A549 (cell line): ENCODE measurements around the gene TEX261. TPM values are rescaled to one million over a fixed set of nuclear protein-coding genes. Genes with fewer than 3 reads are reported as not detected.

Experiments used
- ATAC-seq, 2 experiments: fragments of 200-7000 bp in 1 of 2; fragments of >200 bp in 1 of 2; cut with Nextera tagmentation in 1 of 2; cut with Tn5 transposase in 1 of 2; 3 replicates each; pipeline versions ENCODE4 v1.8.0 to v1.9.1; 2018 to 2020; ENCODE audit warnings: mild to moderate bottlenecking in 1 of 2, moderate library complexity in 1 of 2
- CTCF ChIA-PET: fragments of 300-600 bp; sonication (Branson Sonifier 250); formaldehyde crosslinking; extraction: SDS; loops from one replicate; lab custom pipeline; 2021; ENCODE audit warnings: antibody characterized with exemption, inconsistent platforms; lab: Yijun Ruan, JAX
- POLR2A ChIA-PET: fragments of 350-600 bp; formaldehyde crosslinking; extraction: SDS; loops from one replicate; lab custom pipeline; 2021; ENCODE audit warnings: antibody characterized with exemption, inconsistent platforms; lab: Yijun Ruan, JAX
- DNase-seq, 2 experiments: peaks; one replicate each; pipeline versions ENCODE4 v3.0.0 to v3.0.0-alpha.2; 2011 to 2016; ENCODE audit warnings: low read depth in 1 of 2, low spot score in 1 of 2
- FAIRE-seq: peaks from 2 replicates; lab custom pipeline; 2011; peaks lifted over from hg19 to GRCh38; lab: Jason Lieb, UNC
- H3K27ac ChIP-seq, 2 experiments: fragments of >200 bp; sonication (Bioruptor Twin); formaldehyde crosslinking; 3 replicates each; pipeline ENCODE4 v1.5.1; 2016 to 2017
- H3K4me1 ChIP-seq: fragments of >200 bp; sonication (Bioruptor Twin); formaldehyde crosslinking; 3 replicates; pipeline ENCODE4 v1.6.1; 2016
- H3K4me2 ChIP-seq: fragments of >200 bp; sonication (Bioruptor Twin); formaldehyde crosslinking; 3 replicates; pipeline ENCODE4 v1.6.1; 2016
- H3K4me3 ChIP-seq: fragments of >200 bp; sonication (Bioruptor Twin); formaldehyde crosslinking; 3 replicates; pipeline ENCODE4 v1.5.1; 2016
- H3K9me3 ChIP-seq: fragments of >200 bp; sonication (Bioruptor Twin); formaldehyde crosslinking; 3 replicates; pipeline ENCODE4 v1.6.1; 2016
- BCL3 ChIP-seq: fragments of >200 bp; sonication (Bioruptor Twin); formaldehyde crosslinking; IDR thresholded peaks from 3 replicates; pipeline ENCODE4 v1.6.1; 2016
- CTCF ChIP-seq: fragments of >200 bp; sonication (Bioruptor Twin); formaldehyde crosslinking; IDR thresholded peaks from 3 replicates; pipeline ENCODE4 v1.5.1; 2016
- EHMT2 ChIP-seq: fragments of 200-600 bp; sonication (generic); IDR thresholded peaks from 2 replicates; pipeline ENCODE4 v1.6.1; 2016; ENCODE audit warnings: antibody characterized with exemption, low read depth, mild to moderate bottlenecking, moderate library complexity
- FOXS1 ChIP-seq: fragments of 250-450 bp; sonication (Bioruptor Pico); IDR thresholded peaks from 2 replicates; pipeline ENCODE4 v1.5.0; 2020; ENCODE audit warnings: mild to moderate bottlenecking, moderate library complexity
- JUNB ChIP-seq: fragments of >200 bp; sonication (Bioruptor Twin); formaldehyde crosslinking; IDR thresholded peaks from 2 replicates; pipeline ENCODE4 v1.6.1; 2016
- KDM5A ChIP-seq: fragments of 200-600 bp; sonication (generic); IDR thresholded peaks from 2 replicates; pipeline ENCODE4 v1.6.1; 2016; ENCODE audit warnings: antibody characterized with exemption, mild to moderate bottlenecking
- MAFK ChIP-seq: fragments of 450-650 bp; IDR thresholded peaks from 2 replicates; pipeline ENCODE4 v1.6.1; 2014; ENCODE audit not compliant: partially characterized antibody
- PHF8 ChIP-seq: fragments of 200-600 bp; sonication (generic); IDR thresholded peaks from 2 replicates; pipeline ENCODE4 v1.6.1; 2016; ENCODE audit warnings: low read depth, mild to moderate bottlenecking, antibody characterized with exemption, moderate library complexity, borderline replicate concordance
- POLR2A ChIP-seq: IDR thresholded peaks from 2 replicates; pipeline ENCODE4 v1.6.1; 2012; ENCODE audit warnings: mild to moderate bottlenecking, low read length
- RCOR1 ChIP-seq: fragments of 150-350 bp; IDR thresholded peaks from 2 replicates; pipeline ENCODE4 v1.6.1; 2014; ENCODE audit warnings: antibody characterized with exemption, low read length, low read depth
- REST ChIP-seq: fragments of 200-600 bp; sonication (generic); IDR thresholded peaks from 2 replicates; pipeline ENCODE4 v1.6.1; 2016; ENCODE audit warnings: antibody characterized with exemption, mild to moderate bottlenecking, moderate library complexity
- ZNF302 ChIP-seq: fragments of 250-450 bp; sonication (Bioruptor Pico); IDR thresholded peaks from 2 replicates; pipeline ENCODE4 v1.9.0; 2021; ENCODE audit warnings: inconsistent platforms, mild to moderate bottlenecking, moderate library complexity
- WGBS: methylation state at CpG from one replicate; pipeline ENCODE4 v1.1.6; 2017; ENCODE audit errors: missing lambda C conversion rate; 5-methylcytosine and 5-hydroxymethylcytosine counted together
- polyA plus RNA-seq, 4 experiments: library from polyadenylated mRNA; depleted of rRNA in 3 of 4; stranded (reverse); fragments of >200 nt; fragmentation: RNase III in 1 of 4; extraction: RNeasy Plus Mini Kit Qiagen cat#74134 plus additional on column Dnase treatment in 1 of 4; gene quantifications; 2 replicates in 3 of 4; 3 replicates in 1 of 4; pipeline ENCODE4 v1.2.3, GENCODE V29; 2011 to 2017

Gene TEX261
- polyA plus RNA-seq, 2 of the 4 experiments (the other 2 are of a cell fraction), result 71.3 to 87.1 TPM

GRCh38 chr2:70994009-70994698 lies 519 bp downstream of the TEX261 start:
- peak overlapping the region; percentile 81 to 96 for H3K27ac ChIP-seq
- peak; percentile 6 to 32; a peak in 5 of 6 replicates for ATAC-seq
- POLR2A ChIA-PET, result no interaction called here

DNA sequence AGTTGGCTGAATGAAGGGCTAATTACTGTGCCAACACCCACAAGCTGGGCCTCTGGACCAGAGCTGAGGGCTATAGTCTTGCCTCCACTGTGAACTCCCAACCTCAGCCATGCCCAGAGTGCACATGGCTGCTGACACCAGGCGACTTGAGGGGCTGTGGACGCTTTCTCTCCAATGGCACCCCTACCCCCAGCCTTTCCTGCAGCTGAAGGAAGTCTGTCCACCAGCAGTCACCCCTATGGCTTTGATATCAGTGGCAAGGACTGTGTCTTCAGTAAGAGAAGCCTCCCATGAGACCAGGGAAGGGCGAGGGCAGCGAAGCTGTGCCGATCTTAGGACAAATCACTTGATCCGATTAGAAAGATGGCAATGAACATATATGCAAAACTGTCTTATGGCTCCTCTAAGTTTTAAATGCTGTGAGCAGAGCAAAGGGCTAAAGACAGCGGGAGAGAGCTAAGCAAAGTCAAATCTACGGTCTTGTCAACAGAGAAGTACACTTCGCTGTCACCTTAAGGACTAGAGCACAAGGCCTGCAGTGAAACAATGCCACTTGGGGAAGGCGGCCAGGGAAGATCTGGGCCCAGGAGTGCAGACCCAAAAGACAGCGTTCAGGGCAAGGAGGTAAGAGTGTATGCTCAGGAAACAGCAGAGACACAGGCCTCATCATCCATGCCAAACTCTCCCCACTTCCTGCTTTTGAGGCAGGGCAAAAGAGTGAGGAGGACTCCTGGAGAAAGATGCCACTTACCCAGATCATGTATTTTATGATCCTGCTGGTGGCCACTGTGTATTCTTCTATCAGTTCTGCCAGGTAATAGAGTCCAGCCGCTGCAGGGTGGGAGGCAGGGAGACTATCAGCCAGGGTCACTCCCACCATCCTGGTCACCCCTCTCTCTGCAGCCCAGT lies 1.5 kb downstream of the TEX261 start:
- H3K27ac ChIP-seq, result peak overlapping the region in 1 of 2 experiments; percentile 96; a peak in 3 of 6 replicates
- peak overlapping the region; percentile 83 for H3K4me3 ChIP-seq
- TF ChIP-seq BCL3, result no peak
- no peak for TF ChIP-seq FOXS1 (CRISPR knock-in tag)
- peak overlapping the region; percentile 97 for H3K4me2 ChIP-seq
- ATAC-seq, result no peak
- WGBS, result 83% methylated on average over 12 of the region's 12 CpGs
- H3K4me1 ChIP-seq, result peaks cover 17% of the 10 kb centered on the region; the same call in 2 of the 3 replicates
- FAIRE-seq, result no peak
- CTCF ChIA-PET, result interaction anchor here (1.0 to 2.9 kb wide), 9 partner anchors 8 to 122 kb away, joined by 3 to 15 read pairs (median 4); no protein-coding TSS in a partner anchor
- POLR2A ChIA-PET, result interaction anchor here (0.6 to 1.0 kb wide), 2 partner anchors 75 to 228 kb away, joined by 3 read pairs; partner anchors contain the start of gene NAGK
- no peak for DNase-seq
- H3K9me3 ChIP-seq, result no peaks in the 10 kb centered on the region

More at GRCh38 chr2:70994009-70994698, 519 bp downstream of the TEX261 start:
- DNase-seq, result no peak
- Histone ChIP-seq H3K4me3 (peak overlapping the region; percentile 83), H3K4me1 (peaks cover 17% of the 10 kb centered on the region; the same call in 2 of the 3 replicates), H3K9me3 (no peaks in the 10 kb centered on the region), H3K4me2 (peak overlapping the region; percentile 97)
- FAIRE-seq, result no peak
- peak; percentile 91; the same call in 1 of the 2 replicates for TF ChIP-seq PHF8
- TF ChIP-seq RCOR1, result no peak
- CTCF ChIA-PET, result interaction anchor here (1.0 to 1.3 kb wide), 3 partner anchors 10 to 14 kb away, joined by 4 to 5 read pairs (median 4); no protein-coding TSS in a partner anchor
- WGBS, result under 1% methylated on average over 28 of the region's 49 CpGs

GRCh38 chr2:70991742-70992141 lies 2.9 kb downstream of the TEX261 start:
- no peak overlapping the region for H3K4me2 ChIP-seq
- no peak overlapping the region for H3K27ac ChIP-seq
- TF ChIP-seq POLR2A, result no peak
- no peak for TF ChIP-seq KDM5A
- no peak for TF ChIP-seq ZNF302
- no peak for TF ChIP-seq JUNB
- no peak for TF ChIP-seq EHMT2
- TF ChIP-seq MAFK, result no peak
- TF ChIP-seq CTCF, result no peak
- no peak for TF ChIP-seq FOXS1 (CRISPR knock-in tag)
- no peak for TF ChIP-seq REST
- no peak for ATAC-seq
- DNase-seq, result no peak
- ChIA-PET CTCF (interaction anchor here (1.0 to 2.9 kb wide), 6 partner anchors 9 to 129 kb away, joined by 3 to 15 read pairs (median 6); no protein-coding TSS in a partner anchor), POLR2A (no interaction called here)
- no peak overlapping the region for H3K4me3 ChIP-seq
- H3K4me1 ChIP-seq, result peaks cover 17% of the 10 kb centered on the region; the same call in 2 of the 3 replicates
- WGBS, result 89% methylated on average over 9 of the region's 9 CpGs
- no peaks in the 10 kb centered on the region for H3K9me3 ChIP-seq
- no peak for FAIRE-seq
